ENCODE results near the gene HPD. TPM values are rescaled to one million over a fixed set of nuclear protein-coding genes. Genes with fewer than 3 reads are reported as not detected.
A peak's percentile ranks its signal among the peaks of the same experiment; 100 is the strongest.

HPD gene
- polyA plus RNA-seq, 10 donors: 0.11 to 0.14 TPM; not detected in 8

- no peak for DNase-seq
Observed at GRCh38 chr12:121828826-121829225, 29.8 kb downstream of the HPD start.

- no peak for DNase-seq
Observed at GRCh38 chr12:121828306-121828705, 30.4 kb downstream of the HPD start.

- no peak for DNase-seq
Observed at GRCh38 chr12:121827351-121828099, 31.1 kb downstream of the HPD start.

GRCh38 chr12:121826318-121827150 is 32.1 kb downstream of the HPD start:
- no peak for DNase-seq

GRCh38 chr12:121825041-121825523 is 33.6 kb downstream of the HPD start:
- DNase-seq: no peak

GRCh38 chr12:121823727-121824115 is 34.9 kb downstream of the HPD start:
- DNase-seq: no peak

GRCh38 chr12:121823101-121823726 is 35.4 kb downstream of the HPD start:
- no peak for DNase-seq

GRCh38 chr12:121822393-121823100 is 36.1 kb downstream of the HPD start:
- no peak for DNase-seq

GRCh38 chr12:121820056-121820455 is 38.6 kb downstream of the HPD start:
- DNase-seq: no peak

GRCh38 chr12:121819212-121819949 is 39.3 kb downstream of the HPD start:
- DNase-seq: no peak

GRCh38 chr12:121817648-121818043 is 41.0 kb downstream of the HPD start:
- DNase-seq: no peak

GRCh38 chr12:121816925-121817647 is 41.6 kb downstream of the HPD start:
- no peak for DNase-seq

GRCh38 chr12:121815263-121815662 is 43.4 kb downstream of the HPD start:
- DNase-seq: no peak

GRCh38 chr12:121814429-121815119 is 44.1 kb downstream of the HPD start:
- no peak for DNase-seq

- no peak for DNase-seq
Observed at GRCh38 chr12:121813951-121814350, 44.7 kb downstream of the HPD start.

GRCh38 chr12:121812921-121813896 is 45.5 kb downstream of the HPD start:
- DNase-seq: no peak

GRCh38 chr12:121812320-121812871 is 46.3 kb downstream of the HPD start:
- DNase-seq: peak in 2 of 3 donors; percentile 55 to 85

All from muscle of back (tissue), 11 donors.